GM18505 (cell line): ENCODE measurements around the gene MINDY4.
"Not testable (repeated sequence)": the region's sequence is repeated elsewhere in the genome, so short reads cannot be mapped to it uniquely, and the experiment has no call there.

ENCODE experiments used
- ATAC-seq: cut with Tn5 transposase; IDR thresholded peaks from one replicate; pipeline ENCODE4 v1.9.1; 2021; ENCODE audit not compliant: unreplicated experiment
- POLR2A ChIP-seq: IDR thresholded peaks from 4 replicates; pipeline ENCODE4 v1.6.1; 2011; ENCODE audit warnings: borderline replicate concordance; ENCODE audit not compliant: insufficient read depth, insufficient read length; ENCODE audit errors: extremely low read depth

MINDY4 gene

DNA sequence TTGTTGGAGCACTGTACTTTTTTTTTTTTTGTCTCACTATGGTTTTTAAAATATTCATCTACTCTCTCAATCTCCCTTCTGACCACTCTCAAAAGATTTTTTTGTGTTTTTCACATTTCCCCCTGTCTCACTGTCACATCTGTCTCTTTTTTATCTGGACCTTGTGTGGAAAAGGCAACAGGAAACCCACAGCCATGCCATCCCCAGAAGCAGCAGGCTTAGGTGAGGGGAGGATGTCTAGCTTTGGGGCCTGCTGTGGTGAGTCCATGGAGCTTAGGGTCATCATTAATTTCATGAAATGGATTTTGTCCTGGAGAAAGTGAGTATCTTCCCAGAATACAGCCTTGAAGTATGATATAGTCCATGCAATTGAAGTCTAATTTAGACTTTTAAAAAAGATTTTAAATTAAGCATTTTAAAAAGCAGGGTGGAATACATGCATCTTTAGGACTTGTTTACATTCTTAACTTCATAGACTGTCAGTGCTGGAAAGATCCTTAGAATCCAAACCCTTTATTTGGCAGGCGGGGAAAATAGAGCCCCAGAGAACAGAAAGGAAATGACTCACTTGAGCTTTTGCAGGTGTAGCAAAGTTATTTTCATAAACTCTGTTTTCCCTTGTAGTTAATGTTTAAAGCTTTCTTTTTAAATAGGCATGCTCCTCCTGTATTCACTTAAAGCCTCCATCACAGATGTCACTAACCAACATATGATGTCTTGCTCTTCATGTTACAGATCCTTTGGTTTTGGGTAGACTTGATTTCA, 25.1 kb downstream of the MINDY4 start:
- no peak for TF ChIP-seq POLR2A
- ATAC-seq, result no peak

DNA sequence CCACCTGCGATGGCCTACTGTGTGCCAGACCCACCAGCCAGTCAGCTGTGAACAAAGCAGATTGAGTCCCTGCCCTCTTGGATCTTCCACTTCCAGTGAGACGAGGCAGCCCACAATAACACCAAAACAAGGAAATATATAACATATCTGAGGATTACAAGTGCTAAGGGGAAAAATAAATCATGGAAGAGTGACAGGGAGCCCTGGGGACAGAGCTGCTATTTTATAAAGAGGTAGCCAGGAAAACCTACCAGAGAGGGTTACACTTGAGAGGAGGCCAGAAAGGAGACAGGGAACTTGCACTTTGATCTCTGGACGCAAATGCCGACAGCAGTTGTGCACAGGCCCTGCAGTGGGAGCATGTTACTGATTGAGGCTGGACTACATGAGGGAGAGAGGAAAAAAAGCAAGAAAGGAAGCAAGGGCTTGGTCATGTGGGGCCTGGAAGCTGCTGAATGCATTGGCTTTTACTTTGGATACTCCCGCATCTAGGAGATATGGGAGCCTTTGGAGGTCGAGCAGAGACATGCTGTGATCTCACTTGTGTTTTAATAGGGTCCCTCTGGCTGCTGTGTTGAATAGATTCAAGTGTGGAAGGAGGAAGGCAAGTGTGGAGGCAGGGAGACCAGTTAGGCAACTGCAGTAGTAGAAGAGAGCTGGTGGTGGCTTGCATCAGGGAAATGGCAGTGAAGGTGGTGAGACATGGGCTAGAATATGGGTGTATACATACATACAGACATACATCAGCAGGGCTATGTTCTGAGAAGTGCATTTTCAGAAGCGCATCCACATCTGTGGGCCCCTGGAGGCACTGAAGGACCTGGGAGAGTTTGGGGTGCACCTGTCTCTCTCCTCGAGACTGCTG, 26.2 kb downstream of the MINDY4 start:
- no peak for TF ChIP-seq POLR2A
- ATAC-seq, result no peak

DNA sequence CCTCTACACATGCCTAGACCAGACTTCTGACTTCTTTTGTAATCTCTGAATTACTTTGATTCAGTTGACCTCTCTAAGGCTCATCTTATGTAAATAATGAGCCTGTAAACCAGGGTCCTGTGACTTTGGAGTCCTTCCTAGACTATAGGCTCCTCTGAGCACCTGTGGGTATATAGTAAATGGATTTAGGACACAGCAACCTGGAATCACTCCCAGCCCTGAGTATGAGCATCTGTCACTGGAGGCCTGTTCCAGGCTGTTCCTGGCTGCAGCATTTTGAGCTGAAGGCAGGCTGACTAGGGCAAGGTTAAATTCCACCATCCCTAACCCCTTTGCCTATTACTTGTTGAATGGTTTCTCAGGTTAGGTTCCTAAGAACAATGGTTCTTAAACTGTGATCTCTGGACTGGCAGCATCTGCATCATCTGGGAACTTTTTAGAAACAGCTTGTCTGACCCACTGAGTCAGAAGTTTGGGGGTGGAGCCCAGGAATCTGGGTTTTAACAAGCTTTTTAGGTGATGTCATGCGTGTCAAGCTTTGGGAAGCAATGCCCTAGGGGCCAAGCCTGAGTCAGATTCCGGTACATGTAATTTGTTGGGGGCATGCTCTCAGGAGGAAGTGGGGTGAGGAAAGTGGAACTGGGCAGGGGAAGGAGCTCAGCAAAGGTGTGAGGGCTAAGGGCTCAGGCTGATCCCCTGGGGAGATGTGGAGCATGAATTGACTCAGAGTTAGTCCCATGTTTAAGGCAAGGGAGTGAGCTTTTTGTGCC, 28.2 kb downstream of the MINDY4 start:
- peak; percentile 78 for ATAC-seq
- no peak for TF ChIP-seq POLR2A

DNA sequence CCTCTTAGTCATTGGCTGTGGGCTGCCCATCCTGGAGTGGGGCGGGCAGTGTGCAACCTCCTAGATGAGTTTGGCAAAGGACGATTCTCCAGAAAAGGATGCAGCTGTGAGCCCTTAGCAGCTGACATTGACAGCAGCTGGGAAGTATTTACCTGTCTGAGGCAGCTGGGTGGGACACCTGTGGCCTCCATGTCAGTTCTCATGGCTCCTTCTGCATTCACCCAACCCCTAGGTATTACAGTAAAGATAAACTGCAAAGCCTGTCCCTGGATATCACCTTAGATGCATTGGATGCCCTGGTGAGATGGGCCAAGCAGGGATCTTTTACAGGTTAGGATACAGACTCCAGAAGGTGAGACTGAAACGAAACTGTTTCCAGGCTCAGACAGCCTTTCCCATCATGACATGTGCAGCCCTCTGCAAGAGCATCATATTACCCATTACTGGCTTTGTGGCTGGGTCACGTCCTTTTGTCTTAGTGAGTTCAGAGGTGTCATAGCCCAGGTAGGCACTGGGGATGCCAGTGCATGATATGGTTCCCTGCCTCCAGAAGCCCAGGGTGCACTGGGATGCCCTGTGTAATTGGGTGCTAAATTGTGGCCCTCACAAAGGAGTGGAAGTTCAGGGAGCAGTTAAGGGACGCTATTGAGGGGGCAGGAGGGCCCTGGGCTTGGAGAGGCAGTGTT, 28.9 kb downstream of the MINDY4 start:
- ATAC-seq, result no peak
- TF ChIP-seq POLR2A, result no peak

DNA sequence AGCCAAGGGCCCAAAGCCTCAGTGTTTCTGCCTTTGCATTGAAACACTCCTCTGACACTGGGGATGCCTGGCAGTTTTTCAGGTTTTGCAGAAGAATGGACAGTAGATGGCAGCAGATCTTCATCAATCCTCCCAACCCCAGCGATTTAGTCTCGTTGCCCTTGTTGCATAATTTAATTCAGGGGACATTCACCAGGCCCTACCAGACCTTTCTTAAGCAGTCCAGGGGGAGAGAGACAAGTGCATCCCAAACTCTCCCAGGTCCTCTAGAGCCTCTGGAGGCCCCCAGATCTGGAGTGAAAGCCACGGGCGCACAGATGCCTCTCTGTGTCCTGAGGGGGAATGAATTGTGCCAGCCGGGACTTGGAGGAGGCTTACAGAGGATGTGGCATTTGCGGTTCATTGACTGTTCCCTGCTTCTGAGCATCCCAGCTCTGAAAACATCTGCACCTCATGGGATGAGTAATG, 29.6 kb downstream of the MINDY4 start:
- no peak for ATAC-seq
- TF ChIP-seq POLR2A, result no peak

DNA sequence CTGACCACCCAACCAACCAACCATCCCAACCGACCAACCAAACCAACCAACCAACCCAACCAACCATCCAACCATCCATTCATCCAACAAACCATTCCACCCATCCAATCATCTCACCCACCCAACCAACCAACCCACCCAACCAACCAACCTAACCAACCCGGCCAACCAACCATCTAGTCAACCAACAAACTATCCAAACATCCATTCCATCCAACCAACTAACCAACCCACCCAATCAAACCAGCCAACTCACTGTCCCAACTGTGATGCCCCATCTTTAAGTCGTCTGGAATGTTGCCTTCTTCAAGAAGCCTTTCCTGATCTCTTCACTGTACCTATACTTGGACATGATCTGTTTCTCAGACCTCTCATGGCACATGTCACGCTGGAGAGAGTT, 31.6 kb downstream of the MINDY4 start:
- TF ChIP-seq POLR2A, result no peak
- no peak for ATAC-seq

DNA sequence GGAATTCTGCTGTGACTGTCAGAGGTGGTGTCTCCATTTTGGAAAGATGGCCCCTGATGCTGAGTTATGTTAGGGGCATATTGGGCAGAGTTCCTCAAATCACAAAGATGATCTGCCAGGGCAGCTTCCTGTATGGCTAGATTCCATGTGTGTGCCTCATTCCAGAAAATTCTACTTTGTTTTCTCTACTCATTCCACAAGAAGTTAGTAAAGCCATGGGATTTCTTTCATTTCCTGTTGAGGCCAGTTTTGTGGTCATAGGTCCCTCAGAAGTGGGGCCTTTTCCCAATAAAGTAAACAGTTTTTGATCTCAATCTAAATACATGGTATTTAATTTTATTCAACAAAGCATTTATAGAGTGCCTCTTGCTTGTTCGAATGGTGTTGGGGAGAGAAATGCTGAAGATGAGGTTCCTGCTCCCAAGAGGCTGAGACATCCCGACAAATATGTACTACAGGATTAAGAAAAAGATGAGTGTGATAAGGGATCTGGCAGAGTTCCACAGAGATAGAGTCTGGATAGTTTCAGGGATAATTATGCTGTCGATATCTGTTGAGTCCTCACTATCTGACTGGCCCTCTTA, 33.0 kb downstream of the MINDY4 start:
- TF ChIP-seq POLR2A, result no peak
- no peak for ATAC-seq

DNA sequence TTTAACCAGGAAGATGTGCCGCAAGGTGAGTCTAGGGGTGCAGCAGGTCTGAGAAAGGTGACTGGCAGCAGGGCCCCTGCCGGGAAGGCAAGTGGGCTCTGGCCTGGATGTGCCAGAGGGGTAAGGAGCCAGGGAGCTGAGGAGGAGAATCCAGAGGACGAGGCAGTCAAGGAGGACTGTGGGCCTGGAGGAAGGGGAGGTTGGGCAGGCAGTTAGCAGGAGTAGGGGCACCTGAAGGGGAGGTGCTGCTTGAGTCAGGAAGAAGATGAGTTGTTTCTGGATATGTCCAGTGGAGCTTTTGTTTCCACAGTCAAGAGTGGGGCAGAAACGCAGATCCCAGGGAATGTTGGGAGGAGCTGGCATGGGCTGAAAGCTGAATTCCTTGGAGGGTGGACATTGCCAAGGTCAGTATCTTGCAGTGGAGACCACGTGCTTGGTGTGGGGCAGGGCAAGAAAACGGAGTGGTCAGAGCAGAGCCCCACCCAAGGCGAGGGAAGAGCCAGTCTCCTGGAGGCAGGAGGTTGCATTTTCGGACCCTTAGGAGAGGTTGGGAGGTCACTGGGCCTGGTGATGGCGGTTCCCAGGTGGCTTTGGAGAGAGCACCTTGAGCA, 34.0 kb downstream of the MINDY4 start:
- no peak for TF ChIP-seq POLR2A
- ATAC-seq, result no peak

DNA sequence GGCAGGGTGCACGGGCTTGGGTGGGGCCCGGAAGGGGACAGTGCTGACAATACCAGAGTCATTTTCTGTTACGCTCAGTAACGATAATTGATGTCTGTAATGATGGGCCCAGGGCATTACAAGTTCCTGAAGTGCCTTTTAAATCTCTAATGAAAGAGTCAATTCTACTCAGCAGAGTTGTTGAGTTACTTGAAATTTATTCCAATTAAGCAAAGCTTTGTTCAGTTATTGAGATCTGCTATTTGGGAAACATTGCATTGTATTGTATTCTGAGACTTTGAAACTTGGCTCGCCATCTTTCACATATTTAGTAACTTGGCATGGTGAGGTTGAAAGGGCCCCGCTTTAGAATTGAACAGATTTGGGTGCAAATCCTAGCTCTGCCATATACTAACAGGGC, 34.7 kb downstream of the MINDY4 start:
- no peak for ATAC-seq
- TF ChIP-seq POLR2A, result no peak

DNA sequence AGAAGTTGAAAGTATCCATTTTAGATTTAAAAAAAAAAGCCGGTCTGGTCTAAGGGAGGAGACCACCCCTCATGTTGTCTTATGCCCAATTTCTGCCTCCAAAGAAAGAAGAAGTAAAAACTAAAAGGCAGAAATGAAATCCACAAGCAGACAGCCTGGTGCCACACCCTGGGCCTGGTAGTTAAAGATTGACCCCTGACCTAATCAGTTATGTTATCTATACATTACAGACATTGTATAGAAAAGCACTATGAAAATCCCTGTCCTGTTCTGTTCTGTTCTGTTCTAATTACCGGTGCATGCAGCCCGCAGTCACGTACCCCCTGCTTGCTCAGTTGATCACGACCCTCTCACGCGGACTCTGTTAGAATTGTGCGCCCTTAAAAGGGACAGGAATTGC, 36.3 kb downstream of the MINDY4 start:
- ATAC-seq, result not testable (repeated sequence)

DNA sequence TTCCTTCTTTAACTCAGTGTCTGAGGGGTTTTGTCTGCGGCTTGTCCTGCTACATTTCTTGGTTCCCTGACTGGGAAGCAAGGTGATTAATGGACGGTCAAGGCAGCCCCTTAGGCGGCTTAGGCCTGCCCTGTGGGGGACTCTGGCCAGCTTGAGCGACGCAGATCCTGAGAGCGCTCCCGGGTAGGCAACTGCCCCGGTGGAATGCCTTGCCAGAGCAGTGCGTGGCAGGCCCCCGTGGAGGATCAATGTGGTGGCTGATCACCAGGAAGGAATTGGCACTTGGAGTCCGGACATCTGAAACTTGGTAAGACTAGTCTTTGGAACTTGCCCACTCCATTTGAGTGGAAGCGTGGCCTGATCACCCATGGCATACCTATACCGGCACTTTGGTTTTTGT, 36.7 kb downstream of the MINDY4 start:
- ATAC-seq, result not testable (repeated sequence)

DNA sequence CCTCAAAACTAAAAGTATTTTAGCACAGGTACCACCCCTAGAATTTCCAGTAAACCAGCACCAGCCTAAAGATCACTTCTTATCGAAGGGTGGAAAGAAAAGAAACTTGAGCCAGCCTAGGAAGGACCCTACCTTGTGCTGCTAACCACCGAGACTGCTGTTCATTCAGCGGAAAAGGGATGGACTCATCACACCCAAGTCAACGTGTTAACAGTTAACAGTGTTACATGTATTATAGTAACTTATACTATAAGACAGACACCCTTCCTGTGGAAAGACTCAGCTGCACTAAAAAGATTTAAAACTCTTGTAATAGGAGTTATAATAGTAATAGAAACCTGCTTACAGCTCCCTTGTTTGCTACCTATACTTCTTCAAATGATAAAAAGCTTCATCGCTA, 39.8 kb downstream of the MINDY4 start:
- no peak for TF ChIP-seq POLR2A
- no peak for ATAC-seq
